ENCODE results near the gene SHISA7. TPM values are rescaled to one million over a fixed set of nuclear protein-coding genes. Genes with fewer than 3 reads are reported as not detected.

Gene SHISA7
- polyA plus RNA-seq, 1 of the 3 experiments (the other 2 are of a cell fraction): 0.02 TPM

DNA sequence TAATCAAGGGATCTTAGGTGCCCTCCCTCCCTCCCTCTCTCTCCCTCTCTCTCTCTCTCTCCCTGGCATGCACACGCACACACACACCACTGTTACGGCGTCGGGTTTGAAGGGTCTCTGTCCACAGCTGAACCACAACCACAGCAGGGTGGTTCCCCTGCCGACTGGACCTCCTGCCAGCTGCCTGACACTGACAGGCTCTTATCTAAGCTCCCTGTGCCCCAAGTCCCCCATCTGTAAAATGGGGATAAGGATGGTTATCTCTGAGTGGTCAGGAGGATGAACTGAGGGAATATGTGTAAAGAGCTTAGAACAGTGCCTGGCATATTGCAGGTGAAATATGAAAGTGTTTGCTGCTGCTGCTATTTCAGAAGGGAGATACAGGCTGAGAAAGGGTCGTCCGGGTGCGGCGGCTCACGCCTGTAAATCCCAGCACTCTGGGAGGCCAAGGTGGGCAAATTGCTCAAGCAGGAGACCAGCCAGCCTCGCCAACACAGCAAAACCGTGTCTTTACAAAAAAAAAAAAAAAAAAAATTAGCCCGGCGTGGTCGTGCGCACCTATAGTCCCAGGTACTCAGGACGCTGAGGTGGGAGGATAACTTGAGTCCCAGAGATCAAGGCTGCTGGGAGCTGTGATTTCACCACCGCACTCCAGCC is 852 bp upstream of the SHISA7 start:
- H3K4me2 ChIP-seq: no peak overlapping the region
- no peaks in the 10 kb centered on the region for H3K79me2 ChIP-seq (ENCODE audit: insufficient read depth)
- 45% methylated on average over 18 of the region's 18 CpGs for WGBS (ENCODE audit: low lambda C conversion rate)
- no peak overlapping the region for H3K9ac ChIP-seq
- DNase-seq: no peak
- no peak overlapping the region for H3K4me3 ChIP-seq (ENCODE audit: low read depth in 2 of 2, low read length in 1 of 2)
- H2AFZ ChIP-seq (ENCODE audit: low read depth): no peak overlapping the region
- peaks cover 59% of the 10 kb centered on the region for H3K27me3 ChIP-seq (ENCODE audit: insufficient read depth)
- no peaks in the 10 kb centered on the region for H3K9me2 ChIP-seq
- peaks cover 8% of the 10 kb centered on the region for H3F3A ChIP-seq (replicated peaks; ENCODE audit: insufficient read depth)
- TF ChIP-seq ELF1 (IDR thresholded peaks at IDR 0.05): no peak
- TF ChIP-seq EZH2phosphoT487 (IDR thresholded peaks at IDR 0.05; ENCODE audit: borderline replicate concordance, low read depth): no peak
- no peak overlapping the region for H3K27ac ChIP-seq (ENCODE audit: low read depth in 2 of 2, low read length in 1 of 2)
- POLR2A ChIA-PET: interaction anchor here (0.9 to 1.5 kb wide), 2 partner anchors 32 to 38 kb away, joined by 3 read pairs; partner anchors contain the start of gene ZNF628
- no peaks in the 10 kb centered on the region for H3K36me3 ChIP-seq (replicated peaks in 1 of 2; ENCODE audit: control insufficient read depth in 1 of 2, insufficient read depth in 2 of 2, low read length in 1 of 2)
- no peaks in the 10 kb centered on the region for H3K9me3 ChIP-seq
- CTCF ChIA-PET: interaction anchor here (1.3 to 2.8 kb wide), 2 partner anchors 24 to 303 kb away, joined by 5 to 13 read pairs; no protein-coding TSS in a partner anchor
- peaks cover 5% of the 10 kb centered on the region; the same call in 1 of the 2 replicates for H4K20me1 ChIP-seq (ENCODE audit: insufficient read depth)
- peaks cover 0 to 9% of the 10 kb centered on the region in 2 experiments; a peak in 1 of 4 replicates for H3K4me1 ChIP-seq (ENCODE audit: control insufficient read depth in 1 of 2, insufficient read depth in 2 of 2, low read depth in 1 of 2, low read length in 1 of 2)

DNA sequence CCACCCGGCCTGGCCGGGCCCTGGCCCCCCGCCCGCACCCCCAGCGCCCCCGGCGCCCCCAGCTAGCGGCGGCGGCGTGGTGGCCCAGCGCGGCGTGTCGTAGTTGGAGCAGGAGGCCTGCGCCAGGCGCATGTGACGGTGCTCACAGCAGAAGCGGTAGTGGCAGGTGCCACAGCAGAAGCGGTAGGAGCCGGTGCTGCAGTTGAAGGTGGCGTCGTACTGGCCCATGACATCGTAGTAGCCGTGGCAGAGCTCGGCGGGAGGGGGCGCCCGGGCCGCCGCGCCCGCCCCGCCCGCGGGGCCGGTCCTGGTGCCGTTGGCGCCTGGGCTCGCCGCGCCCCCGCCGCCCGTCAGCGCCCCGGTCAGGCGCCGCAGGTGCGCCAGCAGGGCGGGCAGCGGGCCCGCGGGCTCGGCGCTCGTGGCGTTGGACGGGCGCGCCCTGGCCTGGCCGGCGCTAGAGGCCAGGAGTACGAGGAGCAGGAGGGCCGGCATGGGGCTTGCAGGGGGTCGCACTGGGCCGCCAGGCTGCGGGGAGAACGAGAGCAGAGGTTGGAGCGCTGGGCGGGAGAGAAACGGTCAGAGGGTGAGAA is 633 bp downstream of the SHISA7 start:
- peaks cover 59% of the 10 kb centered on the region for H3K27me3 ChIP-seq (ENCODE audit: insufficient read depth)
- no peak overlapping the region for H3K27ac ChIP-seq (ENCODE audit: low read depth in 2 of 2, low read length in 1 of 2)
- no peaks in the 10 kb centered on the region for H3K36me3 ChIP-seq (replicated peaks in 1 of 2; ENCODE audit: control insufficient read depth in 1 of 2, insufficient read depth in 2 of 2, low read length in 1 of 2)
- H3F3A ChIP-seq (replicated peaks; ENCODE audit: insufficient read depth): peaks cover 8% of the 10 kb centered on the region
- H3K4me1 ChIP-seq (ENCODE audit: control insufficient read depth in 1 of 2, insufficient read depth in 2 of 2, low read depth in 1 of 2, low read length in 1 of 2): peaks cover 0 to 6% of the 10 kb centered on the region in 2 experiments; a peak in 1 of 4 replicates
- peaks cover 5% of the 10 kb centered on the region; the same call in 1 of the 2 replicates for H4K20me1 ChIP-seq (ENCODE audit: insufficient read depth)
- H3K79me2 ChIP-seq (ENCODE audit: insufficient read depth): no peaks in the 10 kb centered on the region
- under 1% methylated on average over 15 of the region's 72 CpGs for whole genome bisulfite sequencing (ENCODE audit: low lambda C conversion rate)
- H3K4me3 ChIP-seq (ENCODE audit: low read depth in 2 of 2, low read length in 1 of 2): no peak overlapping the region
- no peak for TF ChIP-seq MEF2A (IDR thresholded peaks at IDR 0.05; ENCODE audit: borderline replicate concordance, low read depth)
- TF ChIP-seq, protein P1, sequence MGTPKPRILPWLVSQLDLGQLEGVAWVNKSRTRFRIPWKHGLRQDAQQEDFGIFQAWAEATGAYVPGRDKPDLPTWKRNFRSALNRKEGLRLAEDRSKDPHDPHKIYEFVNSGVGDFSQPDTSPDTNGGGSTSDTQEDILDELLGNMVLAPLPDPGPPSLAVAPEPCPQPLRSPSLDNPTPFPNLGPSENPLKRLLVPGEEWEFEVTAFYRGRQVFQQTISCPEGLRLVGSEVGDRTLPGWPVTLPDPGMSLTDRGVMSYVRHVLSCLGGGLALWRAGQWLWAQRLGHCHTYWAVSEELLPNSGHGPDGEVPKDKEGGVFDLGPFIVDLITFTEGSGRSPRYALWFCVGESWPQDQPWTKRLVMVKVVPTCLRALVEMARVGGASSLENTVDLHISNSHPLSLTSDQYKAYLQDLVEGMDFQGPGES (IDR thresholded peaks at IDR 0.05; ENCODE audit: low read depth, low read length): no peak
- no peak for TF ChIP-seq RFX5 (IDR thresholded peaks at IDR 0.05; ENCODE audit: low read length)
- no peak for TF ChIP-seq FOSL2 (IDR thresholded peaks at IDR 0.05; ENCODE audit: borderline replicate concordance, low read depth)
- no peak for TF ChIP-seq TAF1 (IDR thresholded peaks at IDR 0.05; ENCODE audit: borderline replicate concordance, low read depth, low read length)
- TF ChIP-seq TEAD4 (IDR thresholded peaks at IDR 0.05; ENCODE audit: borderline replicate concordance, insufficient read depth): no peak
- TF ChIP-seq EZH2phosphoT487 (IDR thresholded peaks at IDR 0.05; ENCODE audit: borderline replicate concordance, low read depth): no peak
- TF ChIP-seq, protein P2, sequence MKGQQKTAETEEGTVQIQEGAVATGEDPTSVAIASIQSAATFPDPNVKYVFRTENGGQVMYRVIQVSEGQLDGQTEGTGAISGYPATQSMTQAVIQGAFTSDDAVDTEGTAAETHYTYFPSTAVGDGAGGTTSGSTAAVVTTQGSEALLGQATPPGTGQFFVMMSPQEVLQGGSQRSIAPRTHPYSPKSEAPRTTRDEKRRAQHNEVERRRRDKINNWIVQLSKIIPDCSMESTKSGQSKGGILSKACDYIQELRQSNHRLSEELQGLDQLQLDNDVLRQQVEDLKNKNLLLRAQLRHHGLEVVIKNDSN (IDR thresholded peaks at IDR 0.05; ENCODE audit: borderline replicate concordance, low read depth): no peak
- TF ChIP-seq RAD21 (IDR thresholded peaks at IDR 0.05; ENCODE audit: low read length): no peak
- TF ChIP-seq ELF1 (IDR thresholded peaks at IDR 0.05): no peak
- no peak for TF ChIP-seq CHD2 (IDR thresholded peaks at IDR 0.05; ENCODE audit: low read length, partially characterized antibody)
- TF ChIP-seq FOXM1 (IDR thresholded peaks at IDR 0.05; ENCODE audit: low read depth): no peak
- TF ChIP-seq TCF12 (IDR thresholded peaks at IDR 0.05): no peak
- DNase-seq: peak; percentile 59
- CTCF ChIA-PET: interaction anchor here (1.0 to 2.8 kb wide), 5 partner anchors 24 to 302 kb away, joined by 4 to 13 read pairs (median 6); no protein-coding TSS in a partner anchor
- no peak overlapping the region for H3K4me2 ChIP-seq
- H3K9me2 ChIP-seq: no peaks in the 10 kb centered on the region
- no peak overlapping the region for H2AFZ ChIP-seq (ENCODE audit: low read depth)
- no peak overlapping the region for H3K9ac ChIP-seq
- H3K9me3 ChIP-seq: no peaks in the 10 kb centered on the region
- POLR2A ChIA-PET: no interaction called here
